OCI-LY3 (cell line): Measurements from ENCODE around the gene P2RX4.

ENCODE experiments used
- CTCF ChIP-seq: fragments of 200-600, 300-600 bp; sonication (generic); IDR thresholded peaks from 2 replicates; pipeline ENCODE4 v1.5.1; 2014; ENCODE audit warnings: antibody characterized with exemption, low read length, low read depth
- EZH2phosphoT487 ChIP-seq: fragments of 200-600 bp; shearing (Covaris generic); IDR thresholded peaks from 2 replicates; pipeline ENCODE4 v1.6.1; 2018; ENCODE audit warnings: antibody characterized with exemption, mixed run types, low read depth

DNA sequence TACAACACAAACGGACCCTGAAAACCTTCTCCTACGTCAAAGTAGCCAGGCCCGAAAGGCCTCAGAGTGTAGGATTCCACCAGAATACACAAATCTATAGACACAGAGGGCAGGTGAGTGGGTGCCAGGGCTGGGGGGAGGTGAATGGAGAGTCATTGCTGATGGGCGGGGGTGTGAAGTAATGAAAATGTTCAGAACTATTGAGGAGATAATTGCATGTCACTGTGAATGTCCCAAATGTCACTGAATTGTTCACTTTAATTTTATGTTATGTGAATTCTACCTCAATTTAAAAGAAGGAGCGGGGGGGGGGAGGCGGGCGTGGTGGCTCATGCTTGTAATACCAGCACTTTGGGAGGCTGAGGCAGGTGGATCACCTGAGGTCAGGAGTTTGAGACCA, 36.0 kb downstream of the P2RX4 start:
- TF ChIP-seq CTCF: no peak
- no peak for TF ChIP-seq EZH2phosphoT487
